Activated T-helper 1 cell treated with anti-CD3 and anti-CD28 coated beads, Interleukin-2, amount 50 U/mL, for 16 hours (primary cell): Measurements from ENCODE around the gene ALDH1L1.

Experiments used
- DNase-seq, 2 donors: peaks; one replicate each; pipeline ENCODE4 v3.0.0-alpha.2; 2020; ENCODE audit warnings: low read depth in 1 of 2, low spot score in 1 of 2

The ALDH1L1 gene

DNA sequence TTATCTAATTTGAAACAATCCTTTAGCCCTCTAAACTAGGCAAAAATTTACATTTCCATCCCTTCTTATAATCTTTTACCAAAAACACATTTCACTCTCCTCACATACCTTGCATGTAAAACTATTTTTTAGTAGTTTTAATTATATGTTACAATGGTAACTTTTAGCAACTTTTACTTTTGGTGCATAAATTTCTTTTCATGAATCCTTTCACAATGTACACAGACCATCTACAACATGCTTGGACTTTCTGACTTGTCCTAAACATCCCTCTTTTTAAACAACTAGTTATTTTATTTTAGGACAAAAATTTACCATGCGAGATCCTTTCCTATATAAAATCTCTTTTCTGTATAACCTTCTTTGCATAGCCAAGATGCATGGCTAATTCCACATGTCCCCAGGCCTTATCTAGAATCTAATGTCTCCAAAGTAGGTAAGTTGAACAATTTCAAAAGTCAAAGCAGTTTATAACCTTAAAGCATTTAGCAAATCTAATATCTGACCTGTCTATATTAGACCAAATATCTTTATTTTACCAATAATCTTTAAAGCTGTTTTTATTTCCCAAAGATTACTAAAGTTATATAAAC, 14.4 kb upstream of the ALDH1L1 start:
- DNase-seq: no peak

- no peak for DNase-seq
Observed at GRCh38 chr3:126191246-126191645, 10.9 kb upstream of the ALDH1L1 start.

- DNase-seq: no peak
Observed at GRCh38 chr3:126187920-126188319, 7.5 kb upstream of the ALDH1L1 start.

- no peak for DNase-seq
Observed at GRCh38 chr3:126186749-126187148, 6.4 kb upstream of the ALDH1L1 start.

GRCh38 chr3:126186271-126186670, 5.9 kb upstream of the ALDH1L1 start:
- DNase-seq: no peak

DNA sequence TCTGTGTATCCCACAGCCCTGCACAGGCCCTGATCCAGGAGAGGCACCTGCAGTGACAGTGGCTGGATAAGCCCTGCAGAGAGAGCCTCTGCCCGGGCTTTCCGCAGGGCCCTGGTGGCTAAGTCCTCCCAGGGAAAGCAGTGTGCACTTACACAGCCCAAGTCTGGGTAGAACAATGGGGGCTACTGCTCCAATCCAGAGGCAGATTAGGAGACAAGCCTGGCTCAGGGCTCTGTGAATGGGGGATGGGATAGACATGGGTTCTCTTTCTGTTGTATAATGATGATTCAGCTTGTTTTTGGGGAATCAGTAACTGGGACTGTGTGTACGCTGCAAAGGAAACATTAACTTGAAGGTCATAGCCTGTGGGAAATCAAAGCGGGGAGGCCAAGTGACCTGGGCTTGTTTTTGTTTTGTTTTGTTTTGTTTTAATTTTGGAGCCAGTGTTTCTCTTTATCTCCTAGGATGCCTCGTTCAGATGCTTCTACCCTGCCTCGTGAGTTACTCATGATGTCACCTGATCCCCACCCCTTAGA, 4.1 kb upstream of the ALDH1L1 start:
- DNase-seq: no peak

DNA sequence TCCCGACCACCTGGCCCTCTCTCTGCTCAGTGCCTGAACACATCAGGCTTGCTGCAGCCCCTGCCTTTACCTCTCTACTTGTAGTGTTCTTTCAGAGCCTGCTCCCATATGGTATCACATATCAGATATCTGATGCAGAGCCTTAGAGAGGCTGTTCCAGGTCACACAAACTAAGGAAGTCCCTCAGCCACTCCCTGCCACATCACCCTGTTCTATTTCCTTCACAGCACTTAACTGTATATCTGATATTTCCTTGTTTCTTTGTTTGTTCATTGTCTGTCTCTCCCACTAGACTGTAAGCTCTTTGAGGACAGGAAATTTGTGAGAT, 976 bp upstream of the ALDH1L1 start:
- no peak for DNase-seq

- DNase-seq: no peak
Observed at GRCh38 chr3:126179825-126180476, 435 bp downstream of the ALDH1L1 start.

DNA sequence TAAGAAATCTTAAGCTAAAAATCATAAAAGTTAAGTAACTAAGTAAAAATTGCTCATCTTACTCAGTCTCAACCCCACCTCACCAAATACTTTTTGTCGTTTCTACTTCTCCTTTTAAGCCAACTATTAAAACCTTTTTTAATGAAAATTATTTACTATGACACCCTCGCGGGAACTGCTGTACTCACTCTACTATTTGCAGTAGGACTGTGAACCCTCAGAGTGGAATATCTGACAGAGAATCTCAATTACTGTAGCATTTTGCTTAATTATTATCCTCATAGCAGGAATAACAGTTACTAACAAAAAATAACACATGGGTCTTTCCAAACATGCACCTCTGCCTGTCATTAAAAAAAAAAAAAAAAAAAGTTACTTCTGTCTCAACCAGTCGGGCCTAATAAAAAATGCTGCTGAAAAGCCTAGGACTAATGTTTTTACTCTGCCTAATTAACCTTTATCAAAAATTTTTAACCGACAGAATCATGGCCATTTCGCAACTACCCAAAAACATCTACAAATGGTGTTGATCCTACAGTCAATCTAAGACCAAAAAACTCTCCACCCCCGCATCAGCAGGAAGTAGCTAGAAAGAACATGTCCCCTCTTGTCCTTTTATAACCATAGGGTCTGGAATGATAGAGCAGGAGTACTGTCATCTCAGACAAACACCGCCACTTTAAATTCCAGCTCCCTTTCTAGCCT, 10.2 kb downstream of the ALDH1L1 start:
- DNase-seq: no peak

GRCh38 chr3:126167566-126167965, 12.8 kb downstream of the ALDH1L1 start:
- no peak for DNase-seq

DNA sequence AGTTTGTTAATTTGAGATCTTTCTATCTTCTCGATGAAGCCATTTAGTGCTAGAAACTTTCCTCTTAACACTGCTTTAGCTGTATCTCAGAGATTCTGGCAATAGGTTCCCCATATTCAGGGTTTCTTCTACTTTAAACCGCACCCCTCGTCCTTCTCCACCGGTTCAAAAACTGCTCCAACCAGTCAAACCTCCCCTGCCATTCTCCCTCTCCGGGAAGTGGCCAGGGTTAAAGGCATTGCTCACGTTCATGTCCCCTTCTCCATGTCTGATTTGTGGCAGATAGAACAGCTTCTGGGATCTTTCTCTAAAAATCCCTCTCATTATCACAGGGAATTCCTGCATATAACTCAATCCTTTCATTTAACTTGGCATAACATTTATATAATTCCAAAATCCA, 14.4 kb downstream of the ALDH1L1 start:
- no peak for DNase-seq

- DNase-seq: no peak
Observed at GRCh38 chr3:126161309-126161708, 19.1 kb downstream of the ALDH1L1 start.

DNA sequence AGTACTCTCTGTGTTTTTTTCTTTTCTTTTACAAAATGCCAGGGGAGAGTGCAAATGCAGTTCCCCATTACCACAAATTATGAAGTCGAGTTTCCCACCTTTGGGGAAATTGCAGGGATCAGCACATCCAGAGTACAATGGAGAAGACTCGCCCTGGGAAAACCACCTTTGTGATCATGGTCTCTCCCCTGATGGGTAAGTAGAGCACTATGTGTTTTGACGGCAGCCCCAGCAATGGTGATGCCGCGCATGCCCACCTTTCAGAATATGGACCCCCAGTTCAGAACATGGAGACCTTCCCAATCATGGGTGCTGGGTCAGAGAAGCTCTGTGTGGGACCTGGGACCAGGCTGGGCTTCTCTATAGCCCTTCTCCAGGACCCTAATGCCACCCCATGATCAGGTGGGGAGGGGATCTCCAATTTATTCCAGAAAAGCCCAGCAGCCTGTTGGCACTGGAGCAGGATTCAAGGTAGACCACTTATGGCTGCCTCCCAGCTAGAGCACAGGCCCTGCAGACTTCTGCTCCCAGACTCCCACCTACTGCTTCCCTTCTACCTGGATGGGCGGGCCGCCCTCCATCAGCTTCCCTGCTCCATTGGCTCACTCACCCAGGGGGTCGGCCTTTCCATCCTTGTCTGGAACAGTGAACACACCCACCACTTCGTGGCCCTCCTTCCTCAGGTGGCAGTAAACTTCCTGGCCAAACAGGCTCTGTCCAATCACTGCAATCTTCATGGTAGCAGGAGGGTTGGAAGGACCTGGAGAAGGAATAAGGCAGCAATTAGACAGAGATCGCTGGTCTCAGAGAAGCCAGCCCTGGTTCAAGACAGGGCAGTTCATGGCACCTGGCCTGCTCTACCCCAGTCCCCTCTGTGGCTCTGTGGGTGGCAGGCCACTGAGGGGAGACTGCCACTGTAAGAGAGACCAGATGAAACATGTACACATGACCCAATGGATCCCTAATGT, 19.9 kb downstream of the ALDH1L1 start:
- DNase-seq: no peak

- DNase-seq: no peak
Observed at GRCh38 chr3:126159476-126159875, 20.9 kb downstream of the ALDH1L1 start.

DNA sequence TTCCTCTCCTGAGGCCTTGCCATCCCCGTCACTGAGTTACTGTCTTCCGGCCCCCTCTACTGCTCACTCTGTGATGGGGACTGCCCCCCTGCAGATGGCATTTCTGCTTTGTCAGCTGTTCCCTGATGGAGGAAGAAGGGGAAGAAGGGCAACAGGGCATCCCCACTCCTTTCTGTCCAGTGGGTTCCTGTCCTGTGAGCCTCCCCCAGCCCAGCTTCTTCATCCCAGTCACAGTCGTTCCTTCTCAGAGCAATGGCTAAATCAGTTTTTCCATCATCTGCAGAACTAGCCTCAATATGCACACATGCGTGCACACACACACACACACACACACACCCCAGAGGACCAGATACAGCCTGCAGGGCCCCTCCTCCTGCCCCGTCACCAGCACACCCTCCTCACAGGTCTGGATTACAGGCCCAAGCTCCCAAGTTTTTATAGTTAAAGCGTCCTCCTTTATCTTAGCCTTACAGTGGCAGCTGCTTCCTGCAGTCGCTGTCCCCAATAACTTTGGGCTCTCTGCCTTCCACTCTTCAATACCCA, 21.4 kb downstream of the ALDH1L1 start:
- no peak for DNase-seq

- DNase-seq: no peak
Observed at GRCh38 chr3:126158016-126158911, 22.1 kb downstream of the ALDH1L1 start.

DNA sequence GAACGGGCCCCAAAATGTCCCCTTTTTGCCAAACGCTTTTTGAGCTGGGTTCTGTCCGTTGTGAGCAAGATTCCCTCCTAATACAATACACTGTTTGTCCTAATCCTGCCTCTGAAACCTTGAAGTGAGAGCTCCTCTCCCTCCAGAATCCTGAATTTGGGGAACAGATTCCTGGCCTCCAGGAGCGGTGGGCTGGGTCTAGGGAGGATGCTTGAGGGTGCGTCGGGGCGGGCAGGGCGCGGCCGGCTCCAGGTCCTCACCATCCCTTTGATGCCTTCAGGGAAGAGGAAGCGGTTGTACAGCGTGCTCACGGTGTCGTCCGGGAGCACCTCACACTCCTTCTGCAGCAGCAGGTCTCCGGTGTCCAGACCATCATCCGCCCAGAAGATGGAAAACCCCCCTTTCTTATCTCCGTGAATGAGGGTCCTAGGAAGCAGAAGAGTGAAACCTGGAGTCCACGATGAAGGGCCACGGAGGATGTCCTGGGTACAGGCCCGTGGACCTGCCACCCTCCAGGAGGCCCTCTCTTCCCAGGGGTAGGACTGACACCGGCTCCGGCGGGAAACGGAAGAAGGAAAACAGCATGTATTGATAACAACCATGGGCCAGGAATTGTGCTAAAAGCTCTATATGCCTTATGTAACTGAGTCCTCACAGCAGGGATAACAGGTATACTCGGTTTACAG, 23.2 kb downstream of the ALDH1L1 start:
- no peak for DNase-seq

DNA sequence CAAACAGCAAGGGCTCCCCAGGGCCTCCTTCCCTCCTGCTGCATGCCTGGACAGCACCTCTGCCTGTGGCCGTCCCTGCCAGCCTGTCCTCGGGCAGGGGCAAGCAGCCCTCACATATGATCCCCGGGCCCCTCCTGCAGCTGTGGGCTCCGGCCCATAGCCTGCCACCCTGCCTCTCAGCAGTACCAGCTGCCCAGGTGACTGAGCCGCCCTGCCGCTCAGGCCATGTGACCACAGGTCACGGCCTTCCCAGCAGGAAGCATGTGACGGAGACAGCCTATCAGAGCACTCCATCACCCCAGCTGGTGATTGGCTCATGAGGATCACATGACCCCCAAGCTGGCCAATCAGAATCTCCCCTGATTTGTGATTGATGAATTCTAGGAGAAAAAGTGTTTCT, 23.9 kb downstream of the ALDH1L1 start:
- no peak for DNase-seq

DNA sequence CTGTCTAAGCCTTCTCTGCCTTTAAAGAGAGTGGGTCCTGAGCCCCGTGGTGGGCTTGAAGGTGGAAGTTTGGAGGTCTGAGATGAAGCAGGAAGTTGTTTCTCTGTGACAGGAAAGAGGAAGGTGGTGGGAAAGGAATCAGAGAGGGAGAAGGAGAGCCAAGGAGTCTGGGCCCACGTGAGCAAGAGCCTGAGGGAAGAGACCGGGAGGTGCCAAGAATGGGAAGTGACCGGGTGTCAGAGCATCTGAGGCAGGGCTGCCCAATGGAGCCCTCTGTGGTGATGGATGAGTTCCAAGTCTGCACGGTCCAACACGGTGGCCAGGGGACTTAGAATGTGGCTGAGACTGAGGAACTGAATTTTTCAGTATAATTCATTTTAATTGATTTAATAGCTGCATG, 24.6 kb downstream of the ALDH1L1 start:
- no peak for DNase-seq

DNA sequence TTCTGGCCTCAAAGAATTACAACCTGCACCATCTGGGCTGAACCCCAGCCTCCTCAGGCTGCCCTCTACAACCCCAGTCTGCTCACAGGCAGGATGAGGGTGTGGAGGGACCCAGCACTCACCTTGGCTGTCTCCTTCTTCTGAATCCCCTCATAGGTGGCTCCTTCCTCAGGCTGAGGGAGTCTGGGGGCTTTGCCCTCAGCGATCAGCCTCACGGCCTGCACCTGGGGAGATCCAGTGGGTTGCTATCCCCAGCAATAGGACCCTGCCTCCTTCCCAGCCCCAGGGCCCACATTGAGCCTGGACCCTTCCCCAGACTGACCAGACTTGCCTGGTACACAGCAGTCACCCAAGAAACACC, 25.1 kb downstream of the ALDH1L1 start:
- no peak for DNase-seq
